ENCODE measurements around the gene CDH13.

CDH13 gene

GRCh38 chr16:83437036-83437435 lies 810.3 kb downstream of the CDH13 start:
- H3K9me3 ChIP-seq (ENCODE audit: low read depth, low read length): no peaks in the 10 kb centered on the region
- H3K4me3 ChIP-seq: no peak overlapping the region
- no peak overlapping the region for H3K27ac ChIP-seq
- no peak for TF ChIP-seq EZH2 (IDR thresholded peaks at IDR 0.05)
- no peak for TF ChIP-seq FOXP2 (optimal IDR thresholded peaks at IDR 0.05; ENCODE audit: control extremely low read depth, extremely low read length, insufficient read depth)
- TF ChIP-seq POLR2AphosphoS5 (IDR thresholded peaks at IDR 0.05; ENCODE audit: borderline replicate concordance, low read depth, low read length): no peak
- H3K36me3 ChIP-seq (ENCODE audit: insufficient read depth, low read length): no peaks in the 10 kb centered on the region
- no peak overlapping the region for H3K9ac ChIP-seq (ENCODE audit: insufficient read length)
- DNase-seq (ENCODE audit: low read depth, low spot score): no peak

GRCh38 chr16:83438326-83438725 lies 811.6 kb downstream of the CDH13 start:
- H3K36me3 ChIP-seq (ENCODE audit: insufficient read depth, low read length): no peaks in the 10 kb centered on the region
- DNase-seq (ENCODE audit: low read depth, low spot score): no peak
- H3K4me3 ChIP-seq: no peak overlapping the region
- TF ChIP-seq EZH2 (IDR thresholded peaks at IDR 0.05): no peak
- TF ChIP-seq POLR2AphosphoS5 (IDR thresholded peaks at IDR 0.05; ENCODE audit: borderline replicate concordance, low read depth, low read length): no peak
- no peak for TF ChIP-seq FOXP2 (optimal IDR thresholded peaks at IDR 0.05; ENCODE audit: control extremely low read depth, extremely low read length, insufficient read depth)
- H3K9me3 ChIP-seq (ENCODE audit: low read depth, low read length): no peaks in the 10 kb centered on the region
- no peak overlapping the region for H3K9ac ChIP-seq (ENCODE audit: insufficient read length)
- no peak overlapping the region for H3K27ac ChIP-seq

GRCh38 chr16:83439412-83439811 lies 812.6 kb downstream of the CDH13 start:
- DNase-seq (ENCODE audit: low read depth, low spot score): no peak
- H3K36me3 ChIP-seq (ENCODE audit: insufficient read depth, low read length): no peaks in the 10 kb centered on the region
- no peak overlapping the region for H3K27ac ChIP-seq
- TF ChIP-seq FOXP2 (optimal IDR thresholded peaks at IDR 0.05; ENCODE audit: control extremely low read depth, extremely low read length, insufficient read depth): no peak
- TF ChIP-seq EZH2 (IDR thresholded peaks at IDR 0.05): no peak
- TF ChIP-seq POLR2AphosphoS5 (IDR thresholded peaks at IDR 0.05; ENCODE audit: borderline replicate concordance, low read depth, low read length): no peak
- no peak overlapping the region for H3K9ac ChIP-seq (ENCODE audit: insufficient read length)
- H3K4me3 ChIP-seq: no peak overlapping the region
- H3K9me3 ChIP-seq (ENCODE audit: low read depth, low read length): no peaks in the 10 kb centered on the region

GRCh38 chr16:83441517-83441916 lies 814.7 kb downstream of the CDH13 start:
- Histone ChIP-seq H3K36me3 (ENCODE audit: insufficient read depth, low read length) (no peaks in the 10 kb centered on the region), H3K27ac (no peak overlapping the region), H3K9me3 (ENCODE audit: low read depth, low read length) (no peaks in the 10 kb centered on the region), H3K9ac (ENCODE audit: insufficient read length) (no peak overlapping the region), H3K4me3 (no peak overlapping the region)
- TF ChIP-seq POLR2AphosphoS5 (IDR thresholded peaks at IDR 0.05; ENCODE audit: borderline replicate concordance, low read depth, low read length) (no peak), FOXP2 (optimal IDR thresholded peaks at IDR 0.05; ENCODE audit: control extremely low read depth, extremely low read length, insufficient read depth) (no peak), EZH2 (IDR thresholded peaks at IDR 0.05) (no peak)
- no peak for DNase-seq (ENCODE audit: low read depth, low spot score)

GRCh38 chr16:83443972-83444371 lies 817.2 kb downstream of the CDH13 start:
- Histone ChIP-seq H3K27ac (no peak overlapping the region), H3K9ac (ENCODE audit: insufficient read length) (no peak overlapping the region), H3K4me3 (no peak overlapping the region), H3K9me3 (ENCODE audit: low read depth, low read length) (no peaks in the 10 kb centered on the region), H3K36me3 (ENCODE audit: insufficient read depth, low read length) (no peaks in the 10 kb centered on the region)
- no peak for DNase-seq (ENCODE audit: low read depth, low spot score)
- TF ChIP-seq EZH2 (IDR thresholded peaks at IDR 0.05) (no peak), POLR2AphosphoS5 (IDR thresholded peaks at IDR 0.05; ENCODE audit: borderline replicate concordance, low read depth, low read length) (no peak), FOXP2 (optimal IDR thresholded peaks at IDR 0.05; ENCODE audit: control extremely low read depth, extremely low read length, insufficient read depth) (no peak)

- Histone ChIP-seq H3K4me3 (no peak overlapping the region), H3K9ac (ENCODE audit: insufficient read length) (no peak overlapping the region), H3K9me3 (ENCODE audit: low read depth, low read length) (no peaks in the 10 kb centered on the region), H3K36me3 (ENCODE audit: insufficient read depth, low read length) (no peaks in the 10 kb centered on the region), H3K27ac (no peak overlapping the region)
- DNase-seq (ENCODE audit: low read depth, low spot score): no peak
- TF ChIP-seq FOXP2 (optimal IDR thresholded peaks at IDR 0.05; ENCODE audit: control extremely low read depth, extremely low read length, insufficient read depth): no peak
- TF ChIP-seq EZH2 (IDR thresholded peaks at IDR 0.05): no peak
- TF ChIP-seq POLR2AphosphoS5 (IDR thresholded peaks at IDR 0.05; ENCODE audit: borderline replicate concordance, low read depth, low read length): no peak
These were observed 820.8 kb downstream of the CDH13 start for GRCh38 chr16:83447560-83447959.

GRCh38 chr16:83449861-83450260 lies 823.1 kb downstream of the CDH13 start:
- no peak for TF ChIP-seq EZH2 (IDR thresholded peaks at IDR 0.05)
- TF ChIP-seq POLR2AphosphoS5 (IDR thresholded peaks at IDR 0.05; ENCODE audit: borderline replicate concordance, low read depth, low read length): no peak
- no peak for TF ChIP-seq FOXP2 (optimal IDR thresholded peaks at IDR 0.05; ENCODE audit: control extremely low read depth, extremely low read length, insufficient read depth)
- Histone ChIP-seq H3K27ac (no peak overlapping the region), H3K4me3 (no peak overlapping the region), H3K9me3 (ENCODE audit: low read depth, low read length) (no peaks in the 10 kb centered on the region), H3K9ac (ENCODE audit: insufficient read length) (no peak overlapping the region), H3K36me3 (ENCODE audit: insufficient read depth, low read length) (no peaks in the 10 kb centered on the region)
- DNase-seq (ENCODE audit: low read depth, low spot score): no peak

GRCh38 chr16:83453977-83454376 lies 827.2 kb downstream of the CDH13 start:
- no peak overlapping the region for H3K4me3 ChIP-seq
- no peak for DNase-seq (ENCODE audit: low read depth, low spot score)
- H3K36me3 ChIP-seq (ENCODE audit: insufficient read depth, low read length): no peaks in the 10 kb centered on the region
- TF ChIP-seq EZH2 (IDR thresholded peaks at IDR 0.05) (no peak), POLR2AphosphoS5 (IDR thresholded peaks at IDR 0.05; ENCODE audit: borderline replicate concordance, low read depth, low read length) (no peak), FOXP2 (optimal IDR thresholded peaks at IDR 0.05; ENCODE audit: control extremely low read depth, extremely low read length, insufficient read depth) (no peak)
- no peaks in the 10 kb centered on the region for H3K9me3 ChIP-seq (ENCODE audit: low read depth, low read length)
- no peak overlapping the region for H3K9ac ChIP-seq (ENCODE audit: insufficient read length)
- H3K27ac ChIP-seq: no peak overlapping the region

GRCh38 chr16:83455716-83456115 lies 828.9 kb downstream of the CDH13 start:
- TF ChIP-seq EZH2 (IDR thresholded peaks at IDR 0.05): no peak
- no peak for TF ChIP-seq POLR2AphosphoS5 (IDR thresholded peaks at IDR 0.05; ENCODE audit: borderline replicate concordance, low read depth, low read length)
- no peak for TF ChIP-seq FOXP2 (optimal IDR thresholded peaks at IDR 0.05; ENCODE audit: control extremely low read depth, extremely low read length, insufficient read depth)
- no peaks in the 10 kb centered on the region for H3K36me3 ChIP-seq (ENCODE audit: insufficient read depth, low read length)
- no peak overlapping the region for H3K27ac ChIP-seq
- no peak overlapping the region for H3K9ac ChIP-seq (ENCODE audit: insufficient read length)
- no peak overlapping the region for H3K4me3 ChIP-seq
- no peaks in the 10 kb centered on the region for H3K9me3 ChIP-seq (ENCODE audit: low read depth, low read length)
- DNase-seq (ENCODE audit: low read depth, low spot score): no peak

Data from SK-N-MC (cell line).